Nephron progenitor cell (in vitro differentiated cells): ENCODE measurements around the gene PDE7B.

Experiments
- DNase-seq: peaks from one replicate; pipeline ENCODE4 v3.0.0; 2021
- H3K27ac Mint-ChIP-seq: 2 replicates; pipeline ENCODE4 v1.8.0; 2021; ENCODE audit warnings: mild to moderate bottlenecking, moderate library complexity, mixed read lengths
- H3K27me3 Mint-ChIP-seq: 2 replicates; pipeline ENCODE4 v1.8.0; 2021; ENCODE audit warnings: mild to moderate bottlenecking, low read depth, mixed read lengths; ENCODE audit not compliant: poor library complexity
- H3K36me3 Mint-ChIP-seq: 2 replicates; pipeline ENCODE4 v1.8.0; 2021; ENCODE audit warnings: low read depth, mixed read lengths
- H3K4me1 Mint-ChIP-seq: 2 replicates; pipeline ENCODE4 v1.8.0; 2021; ENCODE audit warnings: mixed read lengths
- H3K4me3 Mint-ChIP-seq: 2 replicates; pipeline ENCODE4 v1.8.0; 2021; ENCODE audit warnings: mild to moderate bottlenecking, moderate library complexity, mixed read lengths
- H3K9me3 Mint-ChIP-seq: 2 replicates; pipeline ENCODE4 v1.8.0; 2021; ENCODE audit warnings: mild to moderate bottlenecking, moderate library complexity, mixed read lengths
- CTCF ChIP-seq: fragments of 200-600 bp; sonication (generic); IDR thresholded peaks from 2 replicates; pipeline ENCODE4 v1.5.0; 2021; ENCODE audit warnings: antibody characterized with exemption

Gene PDE7B

GRCh38 chr6:135871296-135871695 is 19.8 kb downstream of the PDE7B start:
- no peak for DNase-seq
- no peaks in the 10 kb centered on the region for H3K27me3 Mint-ChIP-seq
- H3K4me3 Mint-ChIP-seq, result no peak overlapping the region
- no peak for TF ChIP-seq CTCF
- H3K4me1 Mint-ChIP-seq, result peaks cover 5% of the 10 kb centered on the region
- no peak overlapping the region for H3K27ac Mint-ChIP-seq
- no peaks in the 10 kb centered on the region for H3K9me3 Mint-ChIP-seq
- H3K36me3 Mint-ChIP-seq, result no peaks in the 10 kb centered on the region

- Mint-ChIP-seq H3K4me1 (peaks cover 5% of the 10 kb centered on the region), H3K4me3 (no peak overlapping the region), H3K27ac (no peak overlapping the region), H3K36me3 (no peaks in the 10 kb centered on the region), H3K27me3 (no peaks in the 10 kb centered on the region), H3K9me3 (no peaks in the 10 kb centered on the region)
- no peak for DNase-seq
- TF ChIP-seq CTCF, result no peak
Observed at GRCh38 chr6:135871878-135872277, 20.4 kb downstream of the PDE7B start.

- Mint-ChIP-seq H3K27me3 (no peaks in the 10 kb centered on the region), H3K4me3 (no peak overlapping the region), H3K4me1 (peaks cover 19% of the 10 kb centered on the region), H3K9me3 (no peaks in the 10 kb centered on the region), H3K27ac (no peak overlapping the region), H3K36me3 (no peaks in the 10 kb centered on the region)
- no peak for DNase-seq
- no peak for TF ChIP-seq CTCF
Observed at GRCh38 chr6:135875446-135875845, 23.9 kb downstream of the PDE7B start.

GRCh38 chr6:135876058-135876457 is 24.6 kb downstream of the PDE7B start:
- no peak for DNase-seq
- no peaks in the 10 kb centered on the region for H3K9me3 Mint-ChIP-seq
- TF ChIP-seq CTCF, result no peak
- H3K4me3 Mint-ChIP-seq, result no peak overlapping the region
- no peak overlapping the region for H3K27ac Mint-ChIP-seq
- no peaks in the 10 kb centered on the region for H3K36me3 Mint-ChIP-seq
- no peaks in the 10 kb centered on the region for H3K27me3 Mint-ChIP-seq
- H3K4me1 Mint-ChIP-seq, result peaks cover 23% of the 10 kb centered on the region

- H3K36me3 Mint-ChIP-seq, result no peaks in the 10 kb centered on the region
- no peak overlapping the region for H3K4me3 Mint-ChIP-seq
- no peaks in the 10 kb centered on the region for H3K9me3 Mint-ChIP-seq
- peaks cover 23% of the 10 kb centered on the region for H3K4me1 Mint-ChIP-seq
- no peak for TF ChIP-seq CTCF
- H3K27ac Mint-ChIP-seq, result no peak overlapping the region
- no peaks in the 10 kb centered on the region for H3K27me3 Mint-ChIP-seq
- DNase-seq, result no peak
Observed at GRCh38 chr6:135877666-135878065, 26.2 kb downstream of the PDE7B start.

- no peak for DNase-seq
- no peaks in the 10 kb centered on the region for H3K27me3 Mint-ChIP-seq
- H3K4me1 Mint-ChIP-seq, result peaks cover 18% of the 10 kb centered on the region
Observed at GRCh38 chr6:135880066-135880972, 28.8 kb downstream of the PDE7B start.

More at GRCh38 chr6:135880066-135880972, 28.8 kb downstream of the PDE7B start:
- Mint-ChIP-seq H3K9me3 (no peaks in the 10 kb centered on the region), H3K36me3 (no peaks in the 10 kb centered on the region), H3K27ac (peak overlapping the region; percentile 5), H3K4me3 (no peak overlapping the region)
- no peak for TF ChIP-seq CTCF
